Gastrocnemius medialis (tissue), 4 donors: Measurements from ENCODE around the gene ACOX1. TPM values are rescaled to one million over a fixed set of nuclear protein-coding genes. Genes with fewer than 3 reads are reported as not detected.

Experiments used
- ATAC-seq, 2 donors: fragments of 150-250 bp; one replicate each; pipeline ENCODE4 v1.9.1; 2016
- DNase-seq, 2 donors: peaks; one replicate each; pipeline ENCODE4 v3.0.0-alpha.2; 2019
- H3K27ac ChIP-seq, 4 donors: fragments of 200-600 bp; sonication (generic); 1 replicate in 1 of 4; 2 replicates in 3 of 4; pipeline ENCODE4 v1.5.1; 2016 to 2018; ENCODE audit warnings: mild to moderate bottlenecking in 2 of 4, moderate library complexity in 1 of 4
- H3K27me3 ChIP-seq, 3 donors: fragments of 200-600 bp; sonication (generic) in 2 of 3; 1 replicate in 1 of 3; 2 replicates in 2 of 3; pipeline versions ENCODE4 v1.5.1 to v1.6.0; 2016 to 2019; ENCODE audit warnings: mild to moderate bottlenecking in 1 of 3, moderate library complexity in 1 of 3
- H3K36me3 ChIP-seq, 2 donors: fragments of 200-600 bp; sonication (generic) in 1 of 2; one replicate each; pipeline ENCODE4 v1.5.1; 2017 to 2018
- H3K4me1 ChIP-seq, 2 donors: fragments of 200-600 bp; sonication (generic) in 1 of 2; one replicate each; pipeline ENCODE4 v1.5.1; 2016 to 2017; ENCODE audit warnings: mild to moderate bottlenecking in 2 of 2
- H3K4me3 ChIP-seq, 4 donors: fragments of 200-600 bp; sonication (generic) in 3 of 4; 1 replicate in 1 of 4; 2 replicates in 3 of 4; pipeline ENCODE4 v1.5.1; 2016 to 2019; ENCODE audit warnings: mild to moderate bottlenecking in 2 of 4
- H3K9me3 ChIP-seq, 3 donors: fragments of 200-600 bp; sonication (generic) in 2 of 3; 1 replicate in 1 of 3; 2 replicates in 2 of 3; pipeline ENCODE4 v1.5.1; 2016 to 2019
- CTCF ChIP-seq, 5 experiments: fragments of 450-650 bp in 3 of 5; fragments of 200-600 bp in 2 of 5; sonication (generic) in 2 of 5; IDR thresholded peaks in 4 of 5; conservative IDR thresholded peaks in 1 of 5; 1 replicate in 4 of 5; 2 replicates in 1 of 5; pipeline ENCODE4 v1.5.1; 2016 to 2019; ENCODE audit warnings: antibody characterized with exemption in 5 of 5, mild to moderate bottlenecking in 3 of 5, moderate library complexity in 3 of 5
- POLR2A ChIP-seq, 2 donors: fragments of 450-650 bp; IDR thresholded peaks; one replicate each; pipeline ENCODE4 v1.6.1; 2017; ENCODE audit warnings: antibody characterized with exemption in 2 of 2, mild to moderate bottlenecking in 2 of 2, moderate library complexity in 2 of 2
- in situ Hi-C, 4 donors: fragments of 200-750 bp; cut with MboI; loops; one replicate each; pipeline versions ENCODE4 v1.15.0 to v1.8.0; 2017; ENCODE audit warnings: low sequenced_read_pairs in 4 of 4
- intact Hi-C: fragments of 100-400 bp; cut with DNase I; formaldehyde crosslinking; loops from one replicate; pipeline ENCODE4 v1.15.1; 2023; ENCODE audit warnings: low total_unique reads
- total RNA-seq, 4 donors: library from RNA; depleted of rRNA; stranded (reverse); fragments of >200 nt; gene quantifications; one replicate each; pipeline versions ENCODE4 v1.1.0 to v1.2.3, GENCODE V29; 2016

Gene ACOX1
- total RNA-seq, 4 donors from 2014 or later = 64.8 to 96.6 (median 80.7) TPM

- TF ChIP-seq POLR2A (IDR thresholded peaks at IDR 0.05) = no peak
- TF ChIP-seq CTCF (IDR thresholded peaks at IDR 0.05 in 4 of 5, conservative IDR thresholded peaks at IDR 0.05 in 1 of 5) = no peak
- peak overlapping the region in 3 of 4 donors; percentile 4 to 31 (median 15) for H3K27ac ChIP-seq
- peaks cover 0 to 14% of the 10 kb centered on the region in 2 donors for H3K4me1 ChIP-seq
- no peaks in the 10 kb centered on the region for H3K27me3 ChIP-seq
- H3K36me3 ChIP-seq = peaks cover 0 to 95% of the 10 kb centered on the region in 2 donors
- in situ Hi-C loops = no loop called here
- intact Hi-C loops = no loop called here
- DNase-seq (no peak), ATAC-seq (peak; percentile 58 to 60)
- H3K4me3 ChIP-seq = no peak overlapping the region
- no peaks in the 10 kb centered on the region for H3K9me3 ChIP-seq
These were observed 28.5 kb downstream of the ACOX1 start for GRCh38 chr17:75950421-75950820.

- no peaks in the 10 kb centered on the region for H3K27me3 ChIP-seq
- peak overlapping the region in 3 of 4 donors; percentile 25 to 76 (median 27) for H3K27ac ChIP-seq
- TF ChIP-seq CTCF (IDR thresholded peaks at IDR 0.05 in 4 of 5, conservative IDR thresholded peaks at IDR 0.05 in 1 of 5) = no peak
- TF ChIP-seq POLR2A (IDR thresholded peaks at IDR 0.05) = no peak
- H3K9me3 ChIP-seq = no peaks in the 10 kb centered on the region
- DNase-seq (no peak), ATAC-seq (peak in 1 of 2 donors; percentile 67)
- intact Hi-C loops = no loop called here
- H3K4me3 ChIP-seq = no peak overlapping the region
- H3K4me1 ChIP-seq = peaks cover 11 to 32% of the 10 kb centered on the region in 2 donors
- peaks cover 0 to 45% of the 10 kb centered on the region in 2 donors for H3K36me3 ChIP-seq
- in situ Hi-C loops = no loop called here
These were observed 33.8 kb downstream of the ACOX1 start for GRCh38 chr17:75945211-75945610.

GRCh38 chr17:75943491-75943890 is 35.5 kb downstream of the ACOX1 start:
- in situ Hi-C loops = no loop called here

GRCh38 chr17:75942473-75942872 is 36.5 kb downstream of the ACOX1 start:
- intact Hi-C loops (no loop called here), in situ Hi-C loops (no loop called here)
- no peaks in the 10 kb centered on the region for H3K9me3 ChIP-seq
- no peaks in the 10 kb centered on the region for H3K27me3 ChIP-seq
- H3K4me3 ChIP-seq = no peak overlapping the region
- no peak overlapping the region for H3K27ac ChIP-seq
- TF ChIP-seq POLR2A (IDR thresholded peaks at IDR 0.05) (no peak), CTCF (IDR thresholded peaks at IDR 0.05 in 4 of 5, conservative IDR thresholded peaks at IDR 0.05 in 1 of 5) (no peak)
- peaks cover 0 to 17% of the 10 kb centered on the region in 2 donors for H3K36me3 ChIP-seq
- DNase-seq (no peak), ATAC-seq (no peak)
- H3K4me1 ChIP-seq = peaks cover 11 to 35% of the 10 kb centered on the region in 2 donors

More at GRCh38 chr17:75943491-75943890, 35.5 kb downstream of the ACOX1 start:
- intact Hi-C loops = no loop called here
- DNase-seq (no peak), ATAC-seq (no peak)
- H3K27me3 ChIP-seq = no peaks in the 10 kb centered on the region
- peak overlapping the region in 1 of 4 donors; percentile 76 for H3K27ac ChIP-seq
- TF ChIP-seq CTCF (IDR thresholded peaks at IDR 0.05 in 4 of 5, conservative IDR thresholded peaks at IDR 0.05 in 1 of 5) (no peak), POLR2A (IDR thresholded peaks at IDR 0.05) (no peak)
- H3K36me3 ChIP-seq = peaks cover 0 to 27% of the 10 kb centered on the region in 2 donors
- peaks cover 11 to 35% of the 10 kb centered on the region in 2 donors for H3K4me1 ChIP-seq
- H3K4me3 ChIP-seq = no peak overlapping the region
- H3K9me3 ChIP-seq = no peaks in the 10 kb centered on the region

GRCh38 chr17:75941442-75941819 is 37.5 kb downstream of the ACOX1 start:
- ATAC-seq (no peak), DNase-seq (peak in 1 of 2 donors; percentile 18)
- TF ChIP-seq POLR2A (IDR thresholded peaks at IDR 0.05) = no peak
- no peaks in the 10 kb centered on the region for H3K27me3 ChIP-seq
- H3K4me1 ChIP-seq = peaks cover 11 to 35% of the 10 kb centered on the region in 2 donors
- intact Hi-C loops = loop anchor here (1.0 to 2.0 kb wide), 2 partner anchors 36 to 37 kb away; partner anchors contain the start of genes ACOX1 and TEN1
- H3K36me3 ChIP-seq = peaks cover 0 to 7% of the 10 kb centered on the region in 2 donors
- H3K4me3 ChIP-seq = peak overlapping the region; percentile 72 to 99 (median 86)
- H3K9me3 ChIP-seq = no peaks in the 10 kb centered on the region
- in situ Hi-C loops = no loop called here
- H3K27ac ChIP-seq = peak overlapping the region; percentile 35 to 86 (median 54)
